ENCODE results near the gene AGER.

Gene AGER

GRCh38 chr6:32182555-32182981 lies 1.5 kb downstream of the AGER start:
- no peak overlapping the region for H3K4me3 ChIP-seq (ENCODE audit: low read depth in 1 of 2, low read length in 2 of 2)
- H3K4me1 ChIP-seq (ENCODE audit: insufficient read depth, low read length): peaks cover 40% of the 10 kb centered on the region
- H3K9me3 ChIP-seq (ENCODE audit: low read length): no peaks in the 10 kb centered on the region
- no peak overlapping the region for H3K9ac ChIP-seq (ENCODE audit: low read length)
- H3K36me3 ChIP-seq (ENCODE audit: insufficient read depth, low read length): peaks cover 56% of the 10 kb centered on the region
- H3K27ac ChIP-seq (ENCODE audit: low read depth, low read length): no peak overlapping the region
- H3K27me3 ChIP-seq (ENCODE audit: control insufficient read depth in 1 of 2, insufficient read depth in 2 of 2, low read length in 2 of 2): no peaks in the 10 kb centered on the region

- H3K4me3 ChIP-seq (ENCODE audit: low read depth in 1 of 2, low read length in 2 of 2): no peak overlapping the region
- no peak overlapping the region for H3K9ac ChIP-seq (ENCODE audit: low read length)
- H3K27ac ChIP-seq (ENCODE audit: low read depth, low read length): no peak overlapping the region
- H3K27me3 ChIP-seq (ENCODE audit: control insufficient read depth in 1 of 2, insufficient read depth in 2 of 2, low read length in 2 of 2): no peaks in the 10 kb centered on the region
- H3K36me3 ChIP-seq (ENCODE audit: insufficient read depth, low read length): peaks cover 50% of the 10 kb centered on the region
- H3K4me1 ChIP-seq (ENCODE audit: insufficient read depth, low read length): peaks cover 35% of the 10 kb centered on the region
- H3K9me3 ChIP-seq (ENCODE audit: low read length): no peaks in the 10 kb centered on the region
Measured at GRCh38 chr6:32181915-32182529, 2.0 kb downstream of the AGER start.

DNA sequence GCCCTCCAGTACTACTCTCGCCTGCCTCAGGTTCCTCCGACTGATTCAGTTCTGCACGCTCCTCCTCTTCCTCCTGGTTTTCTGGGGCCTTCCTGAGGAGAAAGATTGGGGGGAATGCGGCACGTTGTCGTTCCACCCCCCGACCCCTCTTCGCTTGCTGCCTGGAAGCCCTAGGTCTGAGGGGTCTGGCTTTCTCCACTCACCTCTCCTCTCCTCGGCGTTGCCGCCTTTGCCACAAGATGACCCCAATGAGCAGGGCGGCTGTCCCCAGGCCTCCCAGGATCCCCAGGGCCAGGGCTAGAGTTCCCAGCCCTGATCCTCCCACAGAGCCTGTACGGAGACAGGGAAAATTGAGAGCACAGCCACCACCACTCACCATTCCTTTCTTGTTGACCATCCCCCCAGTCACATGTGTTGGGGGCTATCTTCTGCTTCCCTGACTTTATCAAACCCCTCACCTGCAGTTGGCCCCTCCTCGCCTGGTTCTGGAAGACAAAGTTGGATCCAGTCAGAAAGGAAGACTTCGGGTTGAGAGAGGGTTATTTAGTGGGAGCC lies 2.8 kb downstream of the AGER start:
- H3K4me1 ChIP-seq (ENCODE audit: insufficient read depth, low read length): peaks cover 35% of the 10 kb centered on the region
- no peak overlapping the region for H3K27ac ChIP-seq (ENCODE audit: low read depth, low read length)
- no peak overlapping the region for H3K4me3 ChIP-seq (ENCODE audit: low read depth in 1 of 2, low read length in 2 of 2)

DNA sequence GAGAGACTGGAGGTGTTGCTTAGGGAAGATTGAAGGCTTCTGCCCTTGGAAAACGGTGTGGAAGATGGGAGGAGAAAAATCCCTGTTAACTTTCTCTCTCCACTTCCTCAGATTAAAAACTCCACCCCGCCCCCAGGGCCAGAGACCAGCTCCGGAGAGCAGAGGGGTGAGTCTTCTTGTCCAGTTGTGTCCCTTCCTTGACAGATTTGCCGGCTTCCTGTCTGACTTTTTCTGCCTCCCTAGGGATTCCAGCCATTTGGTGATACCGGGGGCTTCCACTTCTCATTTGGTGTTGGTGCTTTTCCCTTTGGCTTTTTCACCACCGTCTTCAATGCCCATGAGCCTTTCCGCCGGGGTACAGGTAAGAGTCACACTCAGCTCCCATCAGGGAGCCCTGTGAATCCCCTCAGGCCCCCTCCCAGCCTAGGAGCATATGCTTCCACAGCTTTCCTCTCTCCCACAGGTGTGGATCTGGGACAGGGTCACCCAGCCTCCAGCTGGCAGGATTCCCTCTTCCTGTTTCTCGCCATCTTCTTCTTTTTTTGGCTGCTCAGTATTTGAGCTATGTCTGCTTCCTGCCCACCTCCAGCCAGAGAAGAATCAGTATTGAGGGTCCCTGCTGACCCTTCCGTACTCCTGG lies 4.2 kb downstream of the AGER start:
- H3K4me3 ChIP-seq (ENCODE audit: low read depth in 1 of 2, low read length in 2 of 2): no peak overlapping the region

More for the DNA sequence above, 2.8 kb downstream of the AGER start:
- H3K36me3 ChIP-seq (ENCODE audit: insufficient read depth, low read length): peaks cover 42% of the 10 kb centered on the region
- no peaks in the 10 kb centered on the region for H3K9me3 ChIP-seq (ENCODE audit: low read length)
- no peak overlapping the region for H3K9ac ChIP-seq (ENCODE audit: low read length)
- no peaks in the 10 kb centered on the region for H3K27me3 ChIP-seq (ENCODE audit: control insufficient read depth in 1 of 2, insufficient read depth in 2 of 2, low read length in 2 of 2)

GRCh38 chr6:32178547-32179440 lies 5.3 kb downstream of the AGER start:
- Histone ChIP-seq H3K9me3 (ENCODE audit: low read length) (no peaks in the 10 kb centered on the region), H3K36me3 (ENCODE audit: insufficient read depth, low read length) (peaks cover 40% of the 10 kb centered on the region), H3K9ac (ENCODE audit: low read length) (peak overlapping the region; percentile 73), H3K27me3 (ENCODE audit: control insufficient read depth in 1 of 2, insufficient read depth in 2 of 2, low read length in 2 of 2) (no peaks in the 10 kb centered on the region), H3K4me1 (ENCODE audit: insufficient read depth, low read length) (peaks cover 47% of the 10 kb centered on the region), H3K27ac (ENCODE audit: low read depth, low read length) (peak overlapping the region; percentile 100), H3K4me3 (ENCODE audit: low read depth in 1 of 2, low read length in 2 of 2) (peak overlapping the region; percentile 68 to 86)

More for the DNA sequence above, 4.2 kb downstream of the AGER start:
- Histone ChIP-seq H3K27me3 (ENCODE audit: control insufficient read depth in 1 of 2, insufficient read depth in 2 of 2, low read length in 2 of 2) (no peaks in the 10 kb centered on the region), H3K36me3 (ENCODE audit: insufficient read depth, low read length) (peaks cover 40% of the 10 kb centered on the region), H3K4me1 (ENCODE audit: insufficient read depth, low read length) (peaks cover 37% of the 10 kb centered on the region), H3K9ac (ENCODE audit: low read length) (no peak overlapping the region), H3K27ac (ENCODE audit: low read depth, low read length) (no peak overlapping the region), H3K9me3 (ENCODE audit: low read length) (no peaks in the 10 kb centered on the region)

- no peaks in the 10 kb centered on the region for H3K9me3 ChIP-seq (ENCODE audit: low read length)
- peaks cover 47% of the 10 kb centered on the region for H3K4me1 ChIP-seq (ENCODE audit: insufficient read depth, low read length)
- H3K27ac ChIP-seq (ENCODE audit: low read depth, low read length): peak within 1 kb of the TSS; percentile 100
Measured at GRCh38 chr6:32177788-32178546, 6.1 kb downstream of the AGER start, which contains the start of gene RNF5. RNF5 (plus strand) TSS chr6:32178405; CDS start chr6:32178512, 107 bp downstream.

GRCh38 chr6:32177183-32177787 lies 6.8 kb downstream of the AGER start:
- Histone ChIP-seq H3K9me3 (ENCODE audit: low read length) (no peaks in the 10 kb centered on the region), H3K4me3 (ENCODE audit: low read depth in 1 of 2, low read length in 2 of 2) (peak overlapping the region; percentile 68 to 73), H3K27me3 (ENCODE audit: control insufficient read depth in 1 of 2, insufficient read depth in 2 of 2, low read length in 2 of 2) (no peaks in the 10 kb centered on the region), H3K36me3 (ENCODE audit: insufficient read depth, low read length) (peaks cover 26% of the 10 kb centered on the region), H3K9ac (ENCODE audit: low read length) (peak overlapping the region; percentile 55), H3K4me1 (ENCODE audit: insufficient read depth, low read length) (peaks cover 47% of the 10 kb centered on the region), H3K27ac (ENCODE audit: low read depth, low read length) (peak overlapping the region; percentile 100)

More at GRCh38 chr6:32177788-32178546, 6.1 kb downstream of the AGER start, which contains the start of gene RNF5:
- Histone ChIP-seq H3K9ac (ENCODE audit: low read length) (peak within 1 kb of the TSS; percentile 73), H3K36me3 (ENCODE audit: insufficient read depth, low read length) (peaks cover 32% of the 10 kb centered on the region), H3K27me3 (ENCODE audit: control insufficient read depth in 1 of 2, insufficient read depth in 2 of 2, low read length in 2 of 2) (no peaks in the 10 kb centered on the region), H3K4me3 (ENCODE audit: low read depth in 1 of 2, low read length in 2 of 2) (peak within 1 kb of the TSS; percentile 68 to 86)

DNA sequence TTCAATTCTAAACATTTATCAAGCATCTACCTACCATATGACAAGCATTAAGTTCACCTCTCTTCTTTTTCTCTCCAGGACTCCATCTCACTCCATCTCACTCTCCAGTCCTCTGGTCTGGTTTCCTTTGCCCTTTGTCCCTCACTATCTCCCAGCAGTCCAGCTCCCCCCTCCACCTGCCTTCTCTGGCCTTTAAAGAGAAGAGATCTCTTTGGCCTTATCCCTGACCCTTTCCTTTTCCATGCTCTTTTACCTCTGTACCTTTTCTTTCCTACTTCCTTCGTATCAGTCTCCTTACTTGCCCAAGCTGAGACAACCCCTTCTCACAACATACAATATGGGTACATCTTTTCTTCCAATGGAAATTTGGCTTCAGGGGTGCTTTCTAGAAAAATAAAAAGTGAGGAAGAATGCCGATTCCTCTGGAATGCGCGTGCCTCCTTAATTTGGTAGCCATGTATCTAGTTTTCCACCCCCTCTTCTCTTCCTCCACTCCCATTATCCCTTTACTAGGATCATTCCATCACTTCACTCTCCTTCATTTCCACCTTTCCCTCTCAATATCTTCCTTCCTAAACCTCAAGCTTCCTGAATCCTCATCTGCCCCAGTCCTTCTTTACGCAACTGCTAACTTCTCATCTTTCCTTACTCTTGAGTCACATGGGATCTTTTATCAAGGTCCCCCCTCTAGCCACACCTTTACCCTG lies 7.4 kb downstream of the AGER start:
- H3K4me1 ChIP-seq (ENCODE audit: insufficient read depth, low read length): peaks cover 47% of the 10 kb centered on the region
- H3K9ac ChIP-seq (ENCODE audit: low read length): peak overlapping the region; percentile 55
- peak overlapping the region; percentile 68 to 73 for H3K4me3 ChIP-seq (ENCODE audit: low read depth in 1 of 2, low read length in 2 of 2)
- no peaks in the 10 kb centered on the region for H3K9me3 ChIP-seq (ENCODE audit: low read length)
- peaks cover 25% of the 10 kb centered on the region for H3K36me3 ChIP-seq (ENCODE audit: insufficient read depth, low read length)
- peak overlapping the region; percentile 100 for H3K27ac ChIP-seq (ENCODE audit: low read depth, low read length)
- H3K27me3 ChIP-seq (ENCODE audit: control insufficient read depth in 1 of 2, insufficient read depth in 2 of 2, low read length in 2 of 2): no peaks in the 10 kb centered on the region

DNA sequence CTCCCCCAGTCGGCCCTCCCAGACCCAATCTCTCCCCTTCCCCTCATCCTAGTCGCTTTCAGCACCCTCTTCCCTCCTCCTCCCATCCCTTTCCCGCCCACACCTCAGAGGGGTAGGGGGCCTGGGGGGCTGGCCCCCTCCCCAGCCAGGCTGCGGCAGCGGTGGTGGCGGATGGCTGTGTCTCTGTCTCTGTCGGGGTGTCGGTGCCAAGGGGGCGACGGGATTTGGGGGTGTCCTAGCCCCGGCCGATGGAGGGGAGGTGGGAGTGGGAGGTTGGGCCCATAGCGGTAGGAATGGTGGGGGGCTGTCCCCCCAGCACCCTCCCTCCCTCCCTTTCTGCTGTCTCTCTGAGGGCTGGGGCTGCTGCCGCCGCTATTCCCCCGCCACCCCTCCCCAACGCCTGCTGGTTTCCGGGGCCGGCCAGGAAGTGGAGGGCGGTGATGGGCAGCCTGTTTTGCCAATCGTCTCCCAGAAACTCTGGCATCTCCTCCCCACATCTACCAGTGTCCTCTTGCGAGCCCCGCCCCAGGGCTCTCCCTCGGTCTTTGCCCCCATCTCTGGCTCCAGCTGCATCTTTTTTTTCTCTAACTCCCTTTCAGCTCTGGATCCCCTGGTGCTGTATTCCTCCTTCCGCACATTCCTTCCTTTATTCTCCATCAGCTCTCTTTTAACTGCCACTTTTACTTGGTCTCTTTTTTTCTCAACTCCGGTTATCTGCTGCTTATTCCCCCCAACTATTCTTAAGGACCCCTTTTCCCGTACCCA lies 8.2 kb downstream of the AGER start, which contains the start of gene AGPAT1:
Gene AGPAT1, minus strand, starts transcription at position 374 of the 765 bp plus-strand sequence. CDS start 4,588 bp downstream, outside the sequence.
- Histone ChIP-seq H3K36me3 (ENCODE audit: insufficient read depth, low read length) (peaks cover 23% of the 10 kb centered on the region), H3K9ac (ENCODE audit: low read length) (peak within 1 kb of the TSS; percentile 97), H3K4me1 (ENCODE audit: insufficient read depth, low read length) (peaks cover 42% of the 10 kb centered on the region), H3K4me3 (ENCODE audit: low read depth in 1 of 2, low read length in 2 of 2) (peak within 1 kb of the TSS; percentile 68 to 73), H3K9me3 (ENCODE audit: low read length) (no peaks in the 10 kb centered on the region), H3K27me3 (ENCODE audit: control insufficient read depth in 1 of 2, insufficient read depth in 2 of 2, low read length in 2 of 2) (no peaks in the 10 kb centered on the region), H3K27ac (ENCODE audit: low read depth, low read length) (peak within 1 kb of the TSS; percentile 100)

Data from muscle layer of colon (tissue), 2 donors.